Kidney epithelial cell (primary cell): ENCODE results near the gene MRPL18. TPM values are rescaled to one million over a fixed set of nuclear protein-coding genes. Genes with fewer than 3 reads are reported as not detected.

ENCODE experiments used
- DNase-seq: peaks from one replicate; pipeline ENCODE4 v3.0.0-alpha.2; 2010; ENCODE audit warnings: low read depth
- H3K27me3 ChIP-seq: 2 replicates; pipeline ENCODE4 v1.6.0; 2011; ENCODE audit warnings: low read length; ENCODE audit not compliant: control insufficient read depth, insufficient read depth
- H3K36me3 ChIP-seq: 2 replicates; pipeline ENCODE4 v1.5.1; 2011; ENCODE audit warnings: low read length; ENCODE audit not compliant: control insufficient read depth, insufficient read depth
- H3K4me3 ChIP-seq: 2 replicates; pipeline ENCODE4 v1.5.1; 2011; ENCODE audit warnings: low read depth, mild to moderate bottlenecking, control low read depth, low read length
- total RNA-seq: library from RNA; depleted of rRNA; stranded (reverse); fragments of >200 nt; gene quantifications from 2 replicates; pipeline ENCODE4 v1.2.3, GENCODE V29; 2015
- TF ChIP-seq, protein P1 (sequence below): IDR thresholded peaks from 2 replicates; pipeline ENCODE4 v1.5.1; 2011; ENCODE audit warnings: mild to moderate bottlenecking, moderate library complexity, low read length, control low read depth, inconsistent platforms; ENCODE audit not compliant: insufficient read depth, poor library complexity, severe bottlenecking

MRPL18 gene
- total RNA-seq, 1 donor from 2014 or later, result 82.7 TPM

DNA sequence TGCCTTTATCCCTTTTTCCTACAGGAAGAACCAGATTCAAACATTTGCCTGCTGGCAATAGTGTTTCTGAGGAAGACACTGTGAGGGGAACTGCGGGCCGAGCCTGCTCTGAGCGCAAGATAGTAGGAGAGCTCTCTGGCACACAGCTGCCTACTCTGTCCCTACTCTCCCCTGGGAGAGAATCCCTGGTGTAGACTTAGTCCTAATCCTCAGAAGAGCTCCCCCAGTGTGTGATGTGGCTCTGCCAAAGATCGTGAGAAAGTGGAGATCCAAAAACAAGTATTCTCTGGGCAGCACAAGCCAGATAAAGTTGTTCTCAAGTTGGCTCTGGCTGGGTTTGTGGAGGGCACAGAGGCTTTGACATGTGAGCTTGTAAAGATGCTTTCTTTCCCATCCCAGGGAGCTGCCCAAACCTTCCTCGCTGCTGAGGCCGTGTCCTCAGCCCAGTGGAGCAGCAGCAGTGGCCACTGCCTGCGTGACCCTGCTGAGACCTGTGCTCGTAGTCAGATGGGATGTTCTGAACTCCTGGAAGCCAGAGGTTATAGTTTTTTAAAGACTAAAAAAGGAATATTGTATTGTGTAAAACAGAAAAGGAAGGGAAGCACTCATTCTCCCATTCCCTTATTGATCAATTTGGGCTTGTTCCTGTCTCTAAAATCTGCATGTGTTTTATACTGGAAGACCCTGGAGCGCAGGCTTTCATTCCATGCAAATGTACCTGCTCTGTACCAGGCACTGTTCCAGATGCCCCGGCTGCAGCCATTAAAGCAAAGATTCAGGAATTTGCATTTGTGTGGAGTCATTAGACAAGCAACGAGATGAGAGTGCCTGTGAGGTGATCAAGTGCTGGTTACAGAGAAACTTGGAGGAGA lies 40.5 kb downstream of the MRPL18 start:
- no peaks in the 10 kb centered on the region for H3K36me3 ChIP-seq
- DNase-seq, result no peak
- no peak overlapping the region for H3K4me3 ChIP-seq
- TF ChIP-seq, protein P1, sequence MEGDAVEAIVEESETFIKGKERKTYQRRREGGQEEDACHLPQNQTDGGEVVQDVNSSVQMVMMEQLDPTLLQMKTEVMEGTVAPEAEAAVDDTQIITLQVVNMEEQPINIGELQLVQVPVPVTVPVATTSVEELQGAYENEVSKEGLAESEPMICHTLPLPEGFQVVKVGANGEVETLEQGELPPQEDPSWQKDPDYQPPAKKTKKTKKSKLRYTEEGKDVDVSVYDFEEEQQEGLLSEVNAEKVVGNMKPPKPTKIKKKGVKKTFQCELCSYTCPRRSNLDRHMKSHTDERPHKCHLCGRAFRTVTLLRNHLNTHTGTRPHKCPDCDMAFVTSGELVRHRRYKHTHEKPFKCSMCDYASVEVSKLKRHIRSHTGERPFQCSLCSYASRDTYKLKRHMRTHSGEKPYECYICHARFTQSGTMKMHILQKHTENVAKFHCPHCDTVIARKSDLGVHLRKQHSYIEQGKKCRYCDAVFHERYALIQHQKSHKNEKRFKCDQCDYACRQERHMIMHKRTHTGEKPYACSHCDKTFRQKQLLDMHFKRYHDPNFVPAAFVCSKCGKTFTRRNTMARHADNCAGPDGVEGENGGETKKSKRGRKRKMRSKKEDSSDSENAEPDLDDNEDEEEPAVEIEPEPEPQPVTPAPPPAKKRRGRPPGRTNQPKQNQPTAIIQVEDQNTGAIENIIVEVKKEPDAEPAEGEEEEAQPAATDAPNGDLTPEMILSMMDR, result no peak
- no peaks in the 10 kb centered on the region for H3K27me3 ChIP-seq

DNA sequence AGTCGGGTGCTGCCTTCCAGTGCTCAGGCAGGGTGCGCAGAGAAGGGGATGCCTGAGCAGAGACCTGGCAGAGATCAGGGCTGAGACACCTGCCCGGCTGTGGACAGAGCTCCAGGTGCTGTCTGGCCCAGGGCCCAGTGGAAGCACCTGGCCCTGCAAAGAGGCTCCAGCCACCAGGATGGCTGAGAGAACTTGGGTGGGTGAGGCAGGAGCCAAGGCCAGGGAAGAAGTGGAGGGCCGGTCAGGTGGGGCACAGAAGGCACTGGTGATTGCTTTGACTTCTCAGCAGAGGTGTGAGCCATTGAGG lies 41.1 kb downstream of the MRPL18 start:
- DNase-seq, result no peak
- no peaks in the 10 kb centered on the region for H3K27me3 ChIP-seq
- TF ChIP-seq, protein P1, result no peak

DNA sequence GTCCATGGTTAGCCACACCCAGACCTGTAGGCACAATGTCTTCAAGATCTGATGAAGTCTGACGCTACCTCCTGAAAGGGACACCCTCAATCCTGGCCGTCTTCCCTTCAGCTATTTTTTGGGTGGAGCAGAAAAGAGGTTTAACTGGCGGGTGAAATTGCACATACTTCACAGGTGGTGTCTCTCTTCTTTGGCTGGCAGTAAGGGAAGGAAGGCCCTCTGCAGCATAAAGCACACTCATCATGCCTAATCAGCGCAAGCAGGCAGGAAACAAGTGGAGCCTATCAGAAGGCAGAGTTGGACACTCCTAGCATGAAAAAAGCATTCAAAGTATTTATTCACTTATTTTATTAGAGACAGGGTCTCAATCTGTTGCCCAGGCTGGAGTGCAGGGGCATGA lies 42.7 kb downstream of the MRPL18 start:
- DNase-seq, result no peak
- TF ChIP-seq, protein P1, result no peak
- H3K27me3 ChIP-seq, result no peaks in the 10 kb centered on the region
- no peaks in the 10 kb centered on the region for H3K36me3 ChIP-seq
- H3K4me3 ChIP-seq, result no peak overlapping the region

More for the DNA sequence above, 41.1 kb downstream of the MRPL18 start:
- no peaks in the 10 kb centered on the region for H3K36me3 ChIP-seq
- no peak overlapping the region for H3K4me3 ChIP-seq

DNA sequence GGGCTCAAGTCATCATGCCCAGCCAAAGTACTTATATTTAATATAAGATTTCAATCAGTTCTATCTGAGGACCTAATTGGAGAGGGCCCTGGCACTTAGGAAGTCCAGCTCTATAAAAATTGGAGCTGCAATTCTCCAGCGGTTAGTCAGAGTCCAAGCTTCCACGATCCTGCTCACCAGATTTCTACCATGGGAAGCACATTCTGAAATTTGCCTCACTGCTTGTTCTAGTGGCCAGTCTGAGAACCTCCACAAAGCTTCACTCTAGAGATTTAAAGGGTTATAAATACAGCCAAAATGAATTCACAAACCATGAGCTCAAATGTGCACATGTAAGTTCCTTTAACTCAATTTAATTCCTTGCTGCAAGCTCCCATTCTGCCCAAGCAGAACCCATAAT lies 43.3 kb downstream of the MRPL18 start:
- no peaks in the 10 kb centered on the region for H3K27me3 ChIP-seq
- TF ChIP-seq, protein P1, result no peak
- no peak for DNase-seq
- H3K36me3 ChIP-seq, result no peaks in the 10 kb centered on the region
- H3K4me3 ChIP-seq, result no peak overlapping the region

DNA sequence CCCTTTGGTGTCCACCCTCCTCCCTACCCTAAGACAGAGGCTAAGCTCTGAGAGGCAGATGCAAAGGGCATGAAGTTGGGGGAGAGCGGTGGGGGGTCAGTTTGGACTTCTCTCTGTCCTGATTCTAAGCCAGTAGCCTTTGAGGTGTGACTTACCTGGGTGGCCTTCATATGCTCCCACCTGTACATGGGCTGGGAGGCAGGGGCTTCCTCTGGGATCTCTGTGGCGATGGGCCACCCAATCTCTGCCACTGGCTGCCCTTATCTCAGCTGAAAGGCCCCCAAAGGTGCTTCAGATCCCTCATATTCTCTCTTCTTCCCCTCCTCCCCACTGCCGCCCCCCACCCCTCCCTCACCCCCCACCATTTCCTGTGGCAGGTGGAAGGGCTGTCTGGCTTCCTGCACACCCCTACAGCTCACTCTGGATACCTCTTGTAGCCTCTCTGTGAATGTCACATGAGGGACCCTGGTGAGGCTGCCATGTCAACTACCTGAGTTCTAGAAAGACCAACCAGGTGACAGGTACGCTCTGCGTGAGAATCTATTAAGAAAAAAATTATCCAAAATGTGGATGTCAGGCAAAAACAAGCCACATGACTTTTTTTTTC lies 43.8 kb downstream of the MRPL18 start:
- TF ChIP-seq, protein P1, result no peak
- no peak for DNase-seq

More for the DNA sequence above, 43.8 kb downstream of the MRPL18 start:
- no peak overlapping the region for H3K4me3 ChIP-seq
- H3K36me3 ChIP-seq, result no peaks in the 10 kb centered on the region
- H3K27me3 ChIP-seq, result no peaks in the 10 kb centered on the region
